Mammary epithelial cell (primary cell): ENCODE data around the gene RIPK3.

Experiments used
- CTCF ChIP-seq, 2 donors: IDR thresholded peaks in 1 of 2; conservative IDR thresholded peaks in 1 of 2; 2 replicates each; pipeline ENCODE4 v1.5.1; 2011 to 2012; ENCODE audit warnings: inconsistent platforms in 2 of 2, low read length in 2 of 2, mild to moderate bottlenecking in 2 of 2, control low read depth in 1 of 2, low read depth in 1 of 2; ENCODE audit not compliant: insufficient read depth in 1 of 2; ENCODE audit errors: extremely low read depth in 1 of 2
- EZH2 ChIP-seq: IDR thresholded peaks from 2 replicates; pipeline ENCODE4 v1.6.1; 2012; ENCODE audit warnings: low read length, inconsistent platforms, borderline replicate concordance

- TF ChIP-seq CTCF (conservative IDR thresholded peaks at IDR 0.05 in 1 of 2, IDR thresholded peaks at IDR 0.05 in 1 of 2; ENCODE audit: extremely low read depth in 1 of 2, insufficient read depth in 1 of 2, low read depth in 1 of 2, low read length in 2 of 2) (no peak), EZH2 (no peak)
These were observed 46.3 kb downstream of the RIPK3 start for GRCh38 chr14:24293525-24293924.
